Activated B cell treated with CpG ODN at 0.5 μM for 24 hours (primary cell): ENCODE data around the gene RBM44. TPM values are rescaled to one million over a fixed set of nuclear protein-coding genes. Genes with fewer than 3 reads are reported as not detected.

Source experiments
- ATAC-seq: fragments of 200-7000 bp; cut with Tn5 transposase; one replicate; pipeline ENCODE4 v1.10.0; 2021; ENCODE audit warnings: low read depth, mild to moderate bottlenecking, moderate library complexity
- CTCF ChIA-PET: fragments of 350-600 bp; sonication (Branson Sonifier 250); formaldehyde crosslinking; loops from one replicate; lab custom pipeline; 2021; ENCODE audit warnings: antibody characterized with exemption; lab: Charles Lee
- POLR2A ChIA-PET: fragments of 350-600 bp; sonication (Branson Sonifier 250); formaldehyde crosslinking; loops from one replicate; lab custom pipeline; 2021; ENCODE audit warnings: antibody characterized with exemption; lab: Charles Lee
- DNase-seq: peaks from one replicate; pipeline ENCODE4 v3.0.0; 2022
- H3K27ac Mint-ChIP-seq: one replicate; pipeline ENCODE4 v1.8.0; 2020; ENCODE audit warnings: mixed read lengths
- H3K27me3 Mint-ChIP-seq: one replicate; pipeline ENCODE4 v1.8.0; 2021; ENCODE audit warnings: mixed read lengths
- H3K36me3 Mint-ChIP-seq: one replicate; pipeline ENCODE4 v1.8.0; 2021; ENCODE audit warnings: low read depth, mixed read lengths
- H3K4me1 Mint-ChIP-seq: one replicate; pipeline ENCODE4 v1.8.0; 2021; ENCODE audit warnings: mixed read lengths
- H3K4me3 Mint-ChIP-seq: one replicate; pipeline ENCODE4 v1.8.0; 2020; ENCODE audit warnings: mild to moderate bottlenecking, mixed read lengths
- H3K9me3 Mint-ChIP-seq: one replicate; pipeline ENCODE4 v1.8.0; 2020; ENCODE audit warnings: mixed read lengths
- intact Hi-C: fragments of 100-400 bp; cut with micrococcal nuclease; formaldehyde crosslinking; loops from one replicate; pipeline ENCODE4 v1.15.1; 2024
- total RNA-seq: library from RNA; stranded (reverse); gene quantifications from 2 replicates; pipeline ENCODE4 v1.2.3, GENCODE V29; 2022
- TF ChIP-seq, protein P1 (sequence below): fragments of 200-600 bp; IDR thresholded peaks from one replicate; pipeline ENCODE4 v1.8.0; 2022; ENCODE audit warnings: antibody characterized with exemption, mild to moderate bottlenecking

The RBM44 gene
- total RNA-seq, 1 donor from 2014 or later: 1.3 TPM

- Mint-ChIP-seq H3K27ac (no peak overlapping the region), H3K36me3 (no peaks in the 10 kb centered on the region), H3K27me3 (no peaks in the 10 kb centered on the region), H3K9me3 (no peaks in the 10 kb centered on the region), H3K4me1 (no peaks in the 10 kb centered on the region), H3K4me3 (no peak overlapping the region)
- TF ChIP-seq, protein P1, sequence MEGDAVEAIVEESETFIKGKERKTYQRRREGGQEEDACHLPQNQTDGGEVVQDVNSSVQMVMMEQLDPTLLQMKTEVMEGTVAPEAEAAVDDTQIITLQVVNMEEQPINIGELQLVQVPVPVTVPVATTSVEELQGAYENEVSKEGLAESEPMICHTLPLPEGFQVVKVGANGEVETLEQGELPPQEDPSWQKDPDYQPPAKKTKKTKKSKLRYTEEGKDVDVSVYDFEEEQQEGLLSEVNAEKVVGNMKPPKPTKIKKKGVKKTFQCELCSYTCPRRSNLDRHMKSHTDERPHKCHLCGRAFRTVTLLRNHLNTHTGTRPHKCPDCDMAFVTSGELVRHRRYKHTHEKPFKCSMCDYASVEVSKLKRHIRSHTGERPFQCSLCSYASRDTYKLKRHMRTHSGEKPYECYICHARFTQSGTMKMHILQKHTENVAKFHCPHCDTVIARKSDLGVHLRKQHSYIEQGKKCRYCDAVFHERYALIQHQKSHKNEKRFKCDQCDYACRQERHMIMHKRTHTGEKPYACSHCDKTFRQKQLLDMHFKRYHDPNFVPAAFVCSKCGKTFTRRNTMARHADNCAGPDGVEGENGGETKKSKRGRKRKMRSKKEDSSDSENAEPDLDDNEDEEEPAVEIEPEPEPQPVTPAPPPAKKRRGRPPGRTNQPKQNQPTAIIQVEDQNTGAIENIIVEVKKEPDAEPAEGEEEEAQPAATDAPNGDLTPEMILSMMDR: no peak
- ATAC-seq: no peak
- ChIA-PET CTCF (no interaction called here), POLR2A (no interaction called here)
- intact Hi-C loops: no loop called here
- DNase-seq: no peak
Measured at GRCh38 chr2:237882510-237883481, 84.2 kb downstream of the RBM44 start.

DNA sequence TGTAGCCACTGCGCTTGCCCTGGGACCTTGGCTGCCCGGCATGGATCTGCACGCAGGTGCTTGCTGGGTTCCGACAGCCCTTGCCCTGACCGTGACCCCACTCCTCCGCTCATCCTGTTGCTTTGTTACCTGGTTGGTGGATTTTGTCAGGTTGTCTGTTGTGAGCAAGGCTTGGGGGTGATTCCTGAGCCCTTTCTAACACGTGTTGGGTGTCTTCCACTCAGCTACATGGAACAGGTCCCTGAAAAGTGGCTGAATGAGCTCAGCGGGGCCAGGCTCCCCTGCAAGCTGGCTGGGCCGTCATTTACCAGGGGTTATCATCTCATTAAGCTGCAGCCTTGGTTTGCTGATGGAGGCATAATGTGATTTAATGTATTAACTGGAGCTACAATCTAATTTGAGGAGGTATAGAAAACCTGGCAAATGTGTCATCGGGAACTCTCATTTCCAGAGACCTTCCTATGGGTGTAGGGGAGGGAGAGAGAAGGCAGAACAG, 85.4 kb downstream of the RBM44 start:
- DNase-seq (no peak), ATAC-seq (no peak)
- intact Hi-C loops: no loop called here
- Mint-ChIP-seq H3K9me3 (no peaks in the 10 kb centered on the region), H3K27ac (no peak overlapping the region), H3K27me3 (no peaks in the 10 kb centered on the region), H3K4me1 (peaks cover 2% of the 10 kb centered on the region), H3K36me3 (no peaks in the 10 kb centered on the region), H3K4me3 (no peak overlapping the region)
- POLR2A ChIA-PET: no interaction called here
- CTCF ChIA-PET: no interaction called here
- TF ChIP-seq, protein P1: no peak

- ATAC-seq (no peak), DNase-seq (no peak)
- H3K27me3 Mint-ChIP-seq: no peaks in the 10 kb centered on the region
- peaks cover 2% of the 10 kb centered on the region for H3K4me1 Mint-ChIP-seq
- H3K27ac Mint-ChIP-seq: no peak overlapping the region
- intact Hi-C loops: no loop called here
- TF ChIP-seq, protein P1: no peak
- ChIA-PET CTCF (no interaction called here), POLR2A (no interaction called here)
- H3K9me3 Mint-ChIP-seq: no peaks in the 10 kb centered on the region
- no peak overlapping the region for H3K4me3 Mint-ChIP-seq
- H3K36me3 Mint-ChIP-seq: no peaks in the 10 kb centered on the region
Measured at GRCh38 chr2:237884681-237885080, 86.1 kb downstream of the RBM44 start.

DNA sequence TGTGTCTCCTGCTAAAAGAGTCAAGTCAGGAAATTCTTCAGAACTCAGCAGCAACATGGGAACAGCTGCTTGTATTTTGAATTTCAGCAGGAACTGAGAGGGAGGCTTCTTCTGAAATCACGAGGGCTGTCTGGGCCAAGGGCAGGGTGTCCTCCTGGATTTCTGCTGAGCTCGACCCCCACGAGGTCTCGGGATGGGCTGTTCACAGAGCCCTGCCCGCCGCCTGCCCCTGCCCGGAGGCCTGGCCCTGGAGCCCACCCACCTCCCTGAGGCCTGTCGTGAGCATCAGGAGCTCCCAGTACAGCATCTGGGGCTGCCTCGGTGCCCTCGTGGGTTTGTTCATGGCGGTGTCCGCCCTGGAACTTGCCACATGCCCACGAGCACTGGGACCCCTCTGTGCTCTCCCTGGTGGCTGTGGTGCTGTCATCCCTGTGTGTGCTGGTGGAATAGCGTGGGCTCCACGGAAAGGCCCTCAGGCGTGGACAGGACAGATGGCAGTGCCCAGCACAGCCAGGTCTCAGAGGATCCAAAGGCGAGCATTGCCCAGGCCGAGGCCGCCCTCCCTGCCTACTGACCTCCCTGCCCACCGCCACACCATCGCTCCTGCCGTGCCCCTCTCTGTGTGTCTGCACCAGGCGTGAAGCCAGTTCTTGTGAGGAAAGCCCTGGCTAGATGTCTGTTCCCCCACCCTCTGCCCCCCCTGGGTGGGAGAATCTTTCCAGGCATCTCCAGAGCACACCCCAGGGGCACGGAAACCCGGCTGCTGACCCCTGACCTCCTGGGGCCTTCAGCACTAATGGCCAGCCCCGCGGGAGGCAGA, 86.7 kb downstream of the RBM44 start:
- no peaks in the 10 kb centered on the region for H3K36me3 Mint-ChIP-seq
- POLR2A ChIA-PET: no interaction called here
- H3K9me3 Mint-ChIP-seq: no peaks in the 10 kb centered on the region

More for the DNA sequence above, 86.7 kb downstream of the RBM44 start:
- peaks cover 4% of the 10 kb centered on the region for H3K4me1 Mint-ChIP-seq
- ATAC-seq (no peak), DNase-seq (no peak)
- TF ChIP-seq, protein P1: no peak
- intact Hi-C loops: no loop called here
- CTCF ChIA-PET: no interaction called here
- H3K27ac Mint-ChIP-seq: no peak overlapping the region
- no peaks in the 10 kb centered on the region for H3K27me3 Mint-ChIP-seq
- H3K4me3 Mint-ChIP-seq: no peak overlapping the region
